ENCODE data around the gene FTSJ3.
"Not testable (repeated sequence)": the region's sequence is repeated elsewhere in the genome, so short reads cannot be mapped to it uniquely, and the experiment has no call there.

Gene FTSJ3, protein sequence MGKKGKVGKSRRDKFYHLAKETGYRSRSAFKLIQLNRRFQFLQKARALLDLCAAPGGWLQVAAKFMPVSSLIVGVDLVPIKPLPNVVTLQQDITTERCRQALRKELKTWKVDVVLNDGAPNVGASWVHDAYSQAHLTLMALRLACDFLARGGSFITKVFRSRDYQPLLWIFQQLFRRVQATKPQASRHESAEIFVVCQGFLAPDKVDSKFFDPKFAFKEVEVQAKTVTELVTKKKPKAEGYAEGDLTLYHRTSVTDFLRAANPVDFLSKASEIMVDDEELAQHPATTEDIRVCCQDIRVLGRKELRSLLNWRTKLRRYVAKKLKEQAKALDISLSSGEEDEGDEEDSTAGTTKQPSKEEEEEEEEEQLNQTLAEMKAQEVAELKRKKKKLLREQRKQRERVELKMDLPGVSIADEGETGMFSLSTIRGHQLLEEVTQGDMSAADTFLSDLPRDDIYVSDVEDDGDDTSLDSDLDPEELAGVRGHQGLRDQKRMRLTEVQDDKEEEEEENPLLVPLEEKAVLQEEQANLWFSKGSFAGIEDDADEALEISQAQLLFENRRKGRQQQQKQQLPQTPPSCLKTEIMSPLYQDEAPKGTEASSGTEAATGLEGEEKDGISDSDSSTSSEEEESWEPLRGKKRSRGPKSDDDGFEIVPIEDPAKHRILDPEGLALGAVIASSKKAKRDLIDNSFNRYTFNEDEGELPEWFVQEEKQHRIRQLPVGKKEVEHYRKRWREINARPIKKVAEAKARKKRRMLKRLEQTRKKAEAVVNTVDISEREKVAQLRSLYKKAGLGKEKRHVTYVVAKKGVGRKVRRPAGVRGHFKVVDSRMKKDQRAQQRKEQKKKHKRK

DNA sequence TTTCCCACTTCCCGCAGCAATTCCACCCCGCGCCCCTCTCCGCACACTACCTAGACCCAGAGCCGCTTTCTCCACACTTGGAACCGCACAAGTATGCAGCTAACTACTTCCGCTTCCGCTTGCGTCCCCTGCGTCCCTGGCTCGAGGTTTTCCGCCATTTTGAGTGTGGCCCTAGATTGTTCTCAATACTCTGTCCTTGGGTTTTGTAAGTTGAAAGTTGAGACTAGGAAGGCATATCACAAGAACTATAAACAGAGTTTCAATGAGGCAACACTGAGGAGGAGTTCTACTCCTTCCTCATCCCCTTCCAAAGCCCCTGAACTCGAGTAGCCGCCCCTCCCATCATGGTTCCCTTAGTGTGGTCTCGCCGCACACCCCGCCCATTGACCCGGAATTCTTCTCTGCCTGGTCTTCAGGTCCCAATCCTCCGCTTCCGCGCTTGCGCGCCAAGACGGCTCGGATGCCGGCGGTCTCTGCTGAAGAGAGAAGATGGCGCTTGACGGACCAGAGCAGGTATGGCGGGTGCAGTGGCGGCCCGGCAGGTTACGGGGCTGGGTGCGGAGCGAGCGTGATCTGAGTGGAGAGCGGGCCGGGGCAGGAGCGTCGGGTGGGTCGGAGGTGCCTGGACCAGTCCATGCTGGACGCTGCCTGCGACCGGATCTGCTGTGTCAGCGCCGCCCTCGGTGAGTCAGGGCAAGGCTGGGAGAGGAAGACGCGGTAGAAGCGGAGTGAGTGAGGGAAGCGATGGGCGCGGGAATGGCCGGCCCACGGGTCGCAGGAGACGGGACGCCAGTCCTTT lies at the start of gene FTSJ3, which contains the start of gene PSMC5:
FTSJ3 (minus strand) TSS at position 662 of the 799 bp plus-strand sequence. CDS start 761 bp downstream, outside the sequence.
PSMC5 (plus strand) TSS at position 430 of the 799 bp plus-strand sequence; CDS start at position 490, 60 bp downstream.
- peak; percentile 83 to 93 (median 92) for DNase-seq (ENCODE audit: low read depth in 3 of 3)

DNA sequence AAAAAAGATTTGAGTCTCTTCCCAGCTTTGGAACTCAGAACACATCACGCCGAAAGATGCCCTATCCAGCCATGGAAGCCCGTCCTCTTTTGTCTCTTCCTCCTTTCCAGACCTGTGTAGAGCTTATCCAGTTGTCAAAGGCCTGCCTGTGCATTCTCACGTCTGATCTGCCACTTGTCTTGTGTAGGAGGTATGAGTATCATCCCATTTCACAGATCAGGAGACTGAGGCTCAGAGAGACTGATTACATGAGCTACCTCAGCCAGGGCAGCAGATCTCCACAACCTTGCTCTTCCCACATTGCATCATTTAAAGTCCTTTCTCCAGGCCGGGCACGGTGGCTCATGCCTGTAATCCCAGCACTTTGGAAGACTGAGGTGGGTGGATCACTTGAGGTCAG lies 47.2 kb upstream of the FTSJ3 start:
- DNase-seq (ENCODE audit: low read depth in 3 of 3): not testable (repeated sequence)

DNA sequence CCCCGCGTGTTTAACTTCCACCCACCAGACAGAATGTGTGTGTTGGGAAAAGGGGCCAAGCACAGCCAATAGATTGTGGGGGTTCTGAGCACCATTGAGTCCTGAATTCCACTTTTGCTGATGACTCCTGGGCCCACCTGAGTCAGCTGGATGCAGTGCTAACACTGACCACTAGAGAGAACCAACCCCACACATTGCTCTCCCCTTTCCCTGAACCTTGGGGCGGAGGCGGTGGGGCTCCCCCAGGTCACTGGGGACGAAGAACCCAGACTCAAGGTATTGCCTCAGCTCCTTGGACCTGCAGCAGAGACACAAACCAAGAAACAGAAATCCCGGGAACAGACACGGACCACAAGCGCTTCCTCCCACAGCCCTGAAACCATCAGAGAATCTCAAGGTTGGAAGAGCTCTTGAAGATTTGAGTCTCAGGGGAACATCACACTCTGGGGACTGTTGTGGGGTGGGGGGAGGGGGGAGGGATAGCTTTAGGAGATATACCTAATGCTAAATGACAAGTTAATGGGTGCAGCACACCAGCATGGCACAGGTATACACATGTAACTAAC lies 46.7 kb upstream of the FTSJ3 start:
- not testable (repeated sequence) for DNase-seq (ENCODE audit: low read depth in 3 of 3)

DNA sequence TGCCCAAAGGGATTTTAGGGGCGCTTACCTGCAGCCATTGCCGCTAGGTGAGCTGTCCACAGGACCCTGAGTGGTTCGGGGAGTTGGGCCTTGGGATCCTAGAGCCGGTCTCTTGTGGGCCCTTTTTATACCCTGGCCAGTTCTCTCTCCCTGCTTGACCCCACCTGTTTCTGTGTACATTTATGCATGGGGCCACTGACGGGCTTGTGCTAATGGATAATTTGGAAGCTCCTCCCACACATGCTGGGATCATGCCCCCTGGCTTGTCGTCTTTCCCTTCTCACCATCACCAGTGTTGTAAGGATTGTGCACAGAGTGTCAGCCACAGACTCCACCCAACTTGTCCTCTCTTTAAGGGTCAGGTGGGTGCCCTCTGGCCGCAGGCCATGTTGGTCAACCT lies 46.1 kb upstream of the FTSJ3 start, which contains the start of gene CSH2:
CSH2 (minus strand) TSS at position 101 of the 400 bp plus-strand sequence; CDS start at position 38, 63 bp downstream.
- not testable (repeated sequence) for DNase-seq (ENCODE audit: low read depth in 3 of 3)

DNA sequence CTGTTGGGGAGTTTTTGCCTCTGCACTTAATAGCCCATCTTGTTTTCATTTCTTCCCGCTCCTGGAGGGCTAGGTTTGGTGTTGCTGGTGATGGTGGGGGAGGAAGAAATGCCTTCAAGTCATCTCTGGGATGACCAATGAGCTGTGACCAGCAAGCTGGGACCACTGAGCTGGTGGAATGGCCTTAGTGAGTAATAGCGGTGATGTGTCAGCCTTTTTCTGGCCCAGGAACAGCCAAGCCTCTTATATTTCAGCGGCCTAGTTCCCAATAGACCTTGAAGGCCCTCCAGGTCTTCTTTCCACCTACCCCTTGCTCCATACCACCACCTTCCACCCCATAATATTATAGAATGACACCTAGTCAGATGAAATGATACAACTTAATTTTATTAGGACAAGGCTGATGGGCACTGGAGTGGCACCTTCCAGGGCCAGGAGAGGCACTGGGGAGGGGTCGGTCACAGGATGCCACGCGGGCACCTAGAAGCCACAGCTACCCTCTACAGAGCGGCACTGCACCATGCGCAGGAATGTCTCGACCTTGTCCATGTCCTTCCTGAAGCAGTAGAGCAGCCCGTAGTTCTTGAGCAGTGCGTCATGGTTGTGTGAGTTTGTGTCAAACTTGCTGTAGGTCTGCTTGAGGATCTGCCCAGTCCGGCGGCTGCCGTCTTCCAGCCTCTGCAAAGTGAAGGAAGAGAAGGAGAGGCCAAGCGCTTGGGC lies 44.3 kb upstream of the FTSJ3 start:
- DNase-seq (ENCODE audit: low read depth in 3 of 3): not testable (repeated sequence)

DNA sequence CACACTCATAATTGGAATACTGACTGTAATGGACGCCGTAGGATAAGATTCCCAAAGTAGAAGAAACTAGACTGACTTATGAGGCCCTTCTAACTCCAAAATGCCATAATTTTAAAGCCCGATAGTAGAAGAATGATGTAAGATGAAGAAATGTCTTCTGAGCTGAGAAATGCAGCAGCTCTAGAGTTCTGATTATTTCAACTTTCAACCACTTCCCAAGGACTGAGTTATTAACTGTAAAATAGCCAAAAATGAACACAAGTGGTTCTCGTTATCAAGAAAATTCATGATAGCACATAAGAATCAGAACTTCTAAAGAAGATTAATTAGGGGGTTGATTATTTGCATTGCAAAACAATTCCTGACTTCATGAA lies 42.8 kb upstream of the FTSJ3 start:
- DNase-seq (ENCODE audit: low read depth in 3 of 3): not testable (repeated sequence)

DNA sequence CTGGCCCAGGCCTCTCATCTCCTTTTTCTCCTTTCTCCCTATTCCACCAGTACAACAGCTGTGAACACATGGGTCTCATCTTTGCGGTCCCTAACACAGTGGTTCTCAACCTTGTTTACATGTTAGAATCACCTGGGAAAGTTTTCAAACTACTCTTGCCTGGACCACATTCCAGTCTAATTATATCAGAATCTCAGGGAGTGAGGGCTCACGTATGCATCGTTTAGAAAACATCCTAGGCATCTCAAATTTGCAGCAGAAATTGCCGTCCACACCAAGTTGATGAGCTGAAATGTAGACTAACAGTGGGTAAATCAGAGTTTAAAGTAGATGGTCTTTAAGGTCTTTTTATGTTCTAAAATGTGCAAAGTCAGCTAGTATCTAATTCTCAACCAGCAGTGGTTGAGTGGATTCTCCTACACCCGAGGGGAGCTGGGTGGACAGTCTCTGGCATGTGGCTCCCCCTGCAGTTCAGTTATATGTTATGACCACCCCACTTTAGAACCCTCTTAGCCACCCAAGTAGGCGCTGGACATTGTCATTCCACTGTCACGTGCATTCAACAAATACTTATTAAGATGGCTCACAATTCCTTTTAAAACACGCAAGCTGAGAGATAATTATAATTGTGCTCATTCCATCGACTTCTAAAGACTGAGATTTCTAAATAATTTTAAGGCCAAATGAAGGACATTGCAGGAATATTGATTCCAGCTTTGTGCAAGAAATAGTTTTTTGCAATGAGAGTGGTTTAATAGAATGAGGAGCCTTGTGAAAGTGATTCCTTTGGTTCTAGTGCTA lies 42.2 kb upstream of the FTSJ3 start:
- not testable (repeated sequence) for DNase-seq (ENCODE audit: low read depth in 3 of 3)

DNA sequence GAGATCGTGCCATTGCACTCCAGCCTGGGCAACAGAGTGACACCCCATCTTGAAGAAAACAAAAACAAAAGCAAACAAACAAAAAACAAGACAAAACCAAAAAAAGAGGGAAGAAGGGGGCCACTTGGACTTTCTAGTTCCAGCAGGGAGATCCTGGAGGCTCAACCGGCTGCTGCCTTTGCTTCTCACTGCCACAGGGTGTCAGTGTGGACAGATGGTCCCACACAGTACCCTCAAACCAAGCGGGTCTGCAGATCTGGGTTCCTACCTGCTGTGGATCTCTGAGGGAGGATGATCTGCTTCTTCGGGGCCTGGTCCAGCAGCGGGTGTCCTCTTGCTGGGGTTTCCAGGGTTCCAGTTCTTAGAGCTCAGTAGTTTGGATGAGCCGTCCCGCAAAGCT lies 39.2 kb upstream of the FTSJ3 start:
- not testable (repeated sequence) for DNase-seq (ENCODE audit: low read depth in 3 of 3)

DNA sequence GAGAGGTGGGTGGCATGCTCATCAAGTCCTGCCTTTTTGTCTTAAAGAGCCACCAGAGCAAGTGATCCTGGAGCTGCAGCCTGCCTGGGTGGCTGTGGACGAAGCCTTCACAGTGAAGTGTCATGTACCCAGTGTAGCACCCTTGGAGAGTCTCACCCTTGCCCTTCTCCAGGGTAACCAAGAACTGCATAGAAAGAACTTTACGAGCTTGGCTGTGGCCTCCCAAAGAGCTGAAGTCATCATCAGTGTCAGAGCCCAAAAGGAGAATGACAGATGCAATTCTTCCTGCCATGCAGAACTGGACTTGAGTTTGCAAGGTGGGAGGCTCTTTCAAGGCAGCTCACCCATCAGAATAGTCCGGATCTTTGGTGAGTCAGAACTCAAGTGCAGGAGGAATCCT lies 31.8 kb upstream of the FTSJ3 start:
- DNase-seq (ENCODE audit: low read depth in 3 of 3): no peak

DNA sequence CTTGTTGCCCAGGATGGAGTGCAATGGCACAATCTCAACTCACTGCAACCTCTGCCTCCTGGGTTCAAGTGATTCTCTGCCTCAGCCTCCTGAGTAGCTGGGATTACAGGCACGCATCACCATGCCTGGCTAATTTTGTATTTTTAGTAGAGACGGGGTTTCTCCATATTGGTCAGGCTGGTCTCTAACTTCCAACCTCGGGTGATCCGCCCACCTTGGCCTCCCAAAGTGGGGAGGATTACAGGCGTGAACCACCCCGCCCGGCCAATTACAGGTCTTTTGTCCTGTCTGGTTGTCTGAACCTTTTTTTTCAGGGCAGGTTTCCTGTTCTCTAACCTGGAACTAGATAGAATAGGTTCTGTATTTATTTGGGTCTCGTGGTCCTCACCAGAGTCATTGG lies 29.0 kb upstream of the FTSJ3 start:
- DNase-seq (ENCODE audit: low read depth in 3 of 3): not testable (repeated sequence)

DNA sequence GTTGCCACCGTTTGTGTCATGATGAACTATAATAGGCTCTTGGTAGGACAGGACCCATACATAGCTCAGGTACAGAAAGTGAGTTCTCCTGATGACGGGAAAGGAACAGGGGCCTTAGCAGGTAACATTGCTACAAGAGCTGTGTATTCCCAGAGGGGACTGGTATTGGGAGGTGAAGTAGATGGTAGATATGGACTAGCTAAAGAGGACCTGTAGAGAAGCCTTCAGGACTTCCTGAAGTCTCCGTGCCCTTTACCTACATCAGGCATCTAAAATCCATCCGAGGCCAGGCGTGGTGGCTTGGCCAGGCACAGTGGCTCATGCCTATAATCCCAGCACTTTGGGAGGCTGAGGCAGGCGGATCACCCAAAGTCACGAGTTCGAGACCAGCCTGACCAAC lies 27.7 kb upstream of the FTSJ3 start:
- no peak for DNase-seq (ENCODE audit: low read depth in 3 of 3)

DNA sequence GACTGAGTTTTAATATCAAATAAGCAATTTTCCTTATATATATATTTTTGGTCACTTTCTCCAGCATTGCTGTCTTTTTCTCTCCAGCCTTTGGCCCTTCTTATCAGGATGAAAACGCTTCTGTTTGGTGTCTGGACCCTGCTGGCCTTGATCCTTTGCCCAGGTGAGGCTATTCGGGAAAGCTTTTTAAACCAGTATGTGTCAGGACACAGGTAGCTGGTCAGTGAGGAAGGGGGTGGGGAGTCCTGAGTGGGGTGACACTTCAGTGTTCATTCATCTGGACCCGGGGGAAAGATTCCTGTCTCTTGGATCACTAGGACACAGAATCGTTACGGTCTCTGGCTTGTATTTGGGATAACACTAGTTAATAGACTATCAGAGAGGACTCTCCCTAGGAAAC lies 27.2 kb upstream of the FTSJ3 start:
- no peak for DNase-seq (ENCODE audit: low read depth in 3 of 3)

DNA sequence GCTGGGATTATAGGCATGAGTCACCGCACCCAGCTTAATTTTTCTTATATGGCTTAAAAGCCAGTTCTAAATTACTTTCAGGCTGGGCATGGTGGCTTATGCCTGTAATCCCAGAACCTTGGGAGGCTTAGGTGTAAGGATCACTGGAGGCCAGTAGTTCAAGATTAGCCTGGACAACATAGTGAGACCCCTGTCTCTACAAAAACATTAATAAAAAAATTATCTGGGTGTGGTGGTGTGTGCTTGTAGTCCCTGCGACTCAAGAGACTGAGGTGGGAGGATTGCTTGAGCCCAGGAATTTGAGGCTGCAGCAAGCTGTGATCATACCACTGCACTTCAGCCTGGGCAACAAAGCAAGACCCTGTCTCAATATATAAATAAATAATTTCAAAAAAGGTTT lies 25.8 kb upstream of the FTSJ3 start:
- DNase-seq (ENCODE audit: low read depth in 3 of 3): no peak

DNA sequence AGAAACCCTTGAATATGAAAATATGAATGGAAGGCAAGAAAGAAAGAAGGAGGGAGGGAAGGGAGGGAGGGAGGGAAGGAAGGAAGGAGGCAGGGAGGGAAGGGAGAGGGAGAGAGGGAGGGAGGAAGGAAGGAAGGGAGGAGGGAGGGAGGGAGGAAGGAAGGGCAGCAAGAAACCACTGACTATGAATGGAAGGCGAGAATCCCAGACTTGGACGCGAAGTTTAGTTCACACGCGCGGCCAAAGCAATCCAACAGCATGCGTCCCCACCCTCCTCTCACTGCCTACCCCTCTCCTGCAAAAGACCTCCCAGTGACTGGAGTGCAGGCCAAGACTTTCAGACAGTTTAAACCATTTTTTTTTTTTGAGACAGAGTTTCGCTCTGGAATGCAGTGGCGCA lies 22.9 kb upstream of the FTSJ3 start:
- DNase-seq (ENCODE audit: low read depth in 3 of 3): no peak

DNA sequence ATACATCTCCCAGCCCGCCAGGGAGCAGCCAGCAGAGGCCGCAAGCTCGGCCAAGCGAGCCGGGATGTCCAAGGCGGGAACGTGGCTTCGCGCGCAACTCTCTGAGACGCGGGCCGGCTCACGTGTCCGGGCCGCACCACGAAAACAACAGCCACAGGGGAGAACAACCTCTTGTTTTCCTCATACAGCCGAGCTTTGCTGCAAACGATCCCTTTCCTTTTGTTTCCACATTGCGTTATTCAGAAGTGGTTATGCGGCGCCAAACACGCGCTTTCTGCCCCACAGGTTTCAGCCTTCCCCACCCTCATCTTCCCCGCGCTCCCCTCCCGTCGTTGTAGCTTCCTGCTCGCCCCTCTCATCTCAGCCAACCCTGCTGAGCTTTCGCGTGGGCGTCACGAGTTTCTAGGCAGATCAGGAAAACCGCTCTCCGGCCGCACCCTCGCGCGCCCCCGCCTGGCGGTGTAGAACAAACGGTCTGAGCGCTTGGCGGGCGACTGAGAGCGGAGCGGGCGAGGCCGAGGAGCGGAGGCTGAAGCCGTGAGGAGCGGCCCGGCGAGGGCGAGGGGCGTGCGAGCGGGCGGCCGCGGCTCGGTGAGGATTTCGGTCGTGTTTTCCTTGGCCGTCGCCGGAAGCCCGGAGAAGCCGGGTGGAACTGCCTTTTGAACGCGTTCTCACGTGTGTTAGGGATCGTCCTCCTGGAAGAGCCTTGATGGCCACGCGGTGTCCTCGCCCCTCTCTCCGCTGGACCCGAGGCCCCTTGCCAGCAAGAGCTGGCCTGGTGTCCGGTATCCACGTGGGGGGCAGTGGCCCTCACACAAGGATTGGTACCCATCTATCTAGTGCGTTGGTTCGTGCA lies 21.6 kb upstream of the FTSJ3 start:
- peak; percentile 96 to 97 (median 97) for DNase-seq (ENCODE audit: low read depth in 3 of 3)

DNA sequence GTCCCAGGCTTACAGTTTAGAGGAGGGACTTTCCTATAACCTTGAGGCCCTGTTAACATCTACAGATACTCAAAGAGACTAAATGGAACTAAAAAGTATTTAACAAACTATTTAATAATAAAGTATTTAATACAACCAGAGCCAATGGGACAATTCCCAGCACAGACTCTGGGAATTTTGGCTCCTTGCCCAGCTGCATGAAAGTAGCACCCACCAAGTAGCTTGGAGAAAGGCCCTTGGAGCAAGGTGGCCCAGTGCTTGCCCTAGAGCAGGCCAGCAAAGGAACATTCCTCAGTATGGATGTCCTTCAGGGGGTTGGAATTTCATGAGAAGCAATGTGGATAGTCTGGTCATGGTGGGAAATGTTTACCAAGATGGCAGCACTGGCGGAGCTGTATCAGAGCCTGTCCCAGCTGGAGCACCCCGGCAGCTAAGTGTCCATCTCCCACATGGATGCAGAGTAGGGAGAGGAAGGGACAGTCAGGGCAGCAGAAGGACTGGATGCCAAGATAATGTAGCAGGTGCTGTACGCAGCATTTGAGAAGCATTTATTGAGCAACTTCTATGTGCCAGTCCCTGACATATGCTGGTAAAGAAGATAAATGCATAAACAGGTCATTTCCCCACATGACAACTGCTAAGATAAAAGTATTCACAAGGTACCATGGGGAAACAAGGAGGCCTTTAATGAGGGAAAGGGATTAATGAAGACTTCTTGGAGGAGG lies 20.2 kb upstream of the FTSJ3 start:
- DNase-seq (ENCODE audit: low read depth in 3 of 3): no peak

DNA sequence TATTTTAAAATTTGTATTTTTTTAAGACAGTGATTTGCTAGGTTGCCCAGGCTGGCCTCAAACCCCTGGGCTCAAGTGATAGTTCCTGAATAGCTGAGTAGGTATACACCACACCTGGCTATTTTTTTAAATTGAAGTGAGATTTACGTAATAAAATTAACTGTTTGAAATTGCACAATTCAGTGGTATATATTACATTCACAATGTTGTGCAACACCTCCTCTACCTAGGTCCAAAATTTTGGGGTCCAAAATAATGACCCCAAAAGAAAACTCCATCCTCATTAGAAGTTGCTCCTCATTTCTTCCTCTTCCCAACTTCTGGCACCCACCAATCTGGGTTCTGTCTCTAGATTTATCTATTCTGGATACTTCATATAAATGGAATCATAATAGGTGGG lies 18.0 kb upstream of the FTSJ3 start:
- DNase-seq (ENCODE audit: low read depth in 3 of 3): no peak

Measured in stimulated activated CD4-positive, alpha-beta T cell treated with anti-CD3 and anti-CD28 coated beads, TNF-alpha, amount 100 ng/mL, for 48 hours (primary cell).